ENCODE data around the gene FBXW5. TPM values are rescaled to one million over a fixed set of nuclear protein-coding genes. Genes with fewer than 3 reads are reported as not detected.

The FBXW5 gene
- total and polyA plus RNA-seq, 8 donors: 47.7 to 435 (median 120) TPM

GRCh38 chr9:136925414-136926153 is 19.0 kb downstream of the FBXW5 start:
- intact Hi-C loops (cut with DNase I; ENCODE audit: low total_unique reads): no loop called here

GRCh38 chr9:136923881-136924280 is 20.7 kb downstream of the FBXW5 start:
- WGBS, 5 donors: 95 to 98% (median 97%) methylated on average over 15 to 19 of the region's 19 CpGs
- Histone ChIP-seq H3K36me3 (peaks cover 28 to 88% (median 84%) of the 10 kb centered on the region in 4 donors), H3K27me3 (no peaks in the 10 kb centered on the region), H3K4me3 (no peak overlapping the region), H3K4me1 (no peaks in the 10 kb centered on the region), H3K27ac (no peak overlapping the region), H3K9me3 (no peaks in the 10 kb centered on the region)
- DNase-seq: no peak
- intact Hi-C loops (cut with DNase I; ENCODE audit: low total_unique reads): no loop called here
- TF ChIP-seq POLR2A (IDR thresholded peaks at IDR 0.05) (no peak), CTCF (IDR thresholded peaks at IDR 0.05) (no peak), POLR2AphosphoS5 (IDR thresholded peaks at IDR 0.05) (no peak), EP300 (IDR thresholded peaks at IDR 0.05) (no peak)

More at GRCh38 chr9:136925414-136926153, 19.0 kb downstream of the FBXW5 start:
- TF ChIP-seq POLR2A (IDR thresholded peaks at IDR 0.05) (no peak), EP300 (IDR thresholded peaks at IDR 0.05) (no peak), CTCF (IDR thresholded peaks at IDR 0.05) (no peak), POLR2AphosphoS5 (IDR thresholded peaks at IDR 0.05) (no peak)
- no peaks in the 10 kb centered on the region for H3K9me3 ChIP-seq
- DNase-seq: peak in 1 of 2 donors; percentile 31
- WGBS, 5 donors: 73 to 82% (median 80%) methylated on average over 24 to 33 of the region's 33 CpGs
- H3K36me3 ChIP-seq: peaks cover 17 to 78% (median 72%) of the 10 kb centered on the region in 4 donors
- no peak overlapping the region for H3K27ac ChIP-seq
- no peaks in the 10 kb centered on the region for H3K4me1 ChIP-seq
- no peak overlapping the region for H3K4me3 ChIP-seq
- no peaks in the 10 kb centered on the region for H3K27me3 ChIP-seq

GRCh38 chr9:136922540-136922939 is 22.0 kb downstream of the FBXW5 start:
- TF ChIP-seq EP300 (IDR thresholded peaks at IDR 0.05): no peak
- TF ChIP-seq POLR2AphosphoS5 (IDR thresholded peaks at IDR 0.05): no peak
- no peak for TF ChIP-seq POLR2A (IDR thresholded peaks at IDR 0.05)
- WGBS, 5 donors: 89 to 93% (median 89%) methylated on average over 17 to 19 of the region's 19 CpGs

GRCh38 chr9:136921718-136922117 is 22.8 kb downstream of the FBXW5 start:
- Histone ChIP-seq H3K27me3 (no peaks in the 10 kb centered on the region), H3K36me3 (peaks cover 40 to 91% (median 85%) of the 10 kb centered on the region in 4 donors), H3K27ac (no peak overlapping the region), H3K4me1 (no peaks in the 10 kb centered on the region), H3K4me3 (no peak overlapping the region), H3K9me3 (no peaks in the 10 kb centered on the region)
- TF ChIP-seq CTCF (IDR thresholded peaks at IDR 0.05) (no peak), POLR2A (IDR thresholded peaks at IDR 0.05) (no peak), POLR2AphosphoS5 (IDR thresholded peaks at IDR 0.05) (no peak), EP300 (IDR thresholded peaks at IDR 0.05) (no peak)
- intact Hi-C loops (cut with DNase I; ENCODE audit: low total_unique reads): no loop called here
- 75 to 85% (median 80%) methylated on average over 9 to 10 of the region's 10 CpGs for WGBS, 5 donors
- DNase-seq: no peak

More at GRCh38 chr9:136922540-136922939, 22.0 kb downstream of the FBXW5 start:
- no peaks in the 10 kb centered on the region for H3K9me3 ChIP-seq
- intact Hi-C loops (cut with DNase I; ENCODE audit: low total_unique reads): no loop called here
- no peak overlapping the region for H3K27ac ChIP-seq
- H3K36me3 ChIP-seq: peaks cover 31 to 91% (median 85%) of the 10 kb centered on the region in 4 donors
- DNase-seq: no peak
- H3K4me1 ChIP-seq: no peaks in the 10 kb centered on the region
- H3K27me3 ChIP-seq: no peaks in the 10 kb centered on the region
- H3K4me3 ChIP-seq: no peak overlapping the region

- intact Hi-C loops (cut with DNase I; ENCODE audit: low total_unique reads): no loop called here
- no peak overlapping the region for H3K27ac ChIP-seq
- peaks cover 43 to 91% (median 85%) of the 10 kb centered on the region in 4 donors for H3K36me3 ChIP-seq
- DNase-seq: no peak
- no peak overlapping the region for H3K4me3 ChIP-seq
- 78 to 92% (median 91%) methylated on average over 6 to 11 of the region's 11 CpGs for WGBS, 5 donors
- no peaks in the 10 kb centered on the region for H3K9me3 ChIP-seq
- H3K27me3 ChIP-seq: no peaks in the 10 kb centered on the region
- H3K4me1 ChIP-seq: no peaks in the 10 kb centered on the region
- no peak for TF ChIP-seq CTCF (IDR thresholded peaks at IDR 0.05)
- TF ChIP-seq EP300 (IDR thresholded peaks at IDR 0.05): no peak
- no peak for TF ChIP-seq POLR2AphosphoS5 (IDR thresholded peaks at IDR 0.05)
- TF ChIP-seq POLR2A (IDR thresholded peaks at IDR 0.05): no peak
Measured at GRCh38 chr9:136921307-136921706, 23.2 kb downstream of the FBXW5 start.

Data from stomach (tissue), 9 donors.